ENCODE data around the gene IL10.

Gene IL10

GRCh38 chr1:206800411-206800810, 28.1 kb upstream of the IL10 start:
- TF ChIP-seq ZFX (IDR thresholded peaks at IDR 0.05; ENCODE audit: borderline replicate concordance): no peak
- no peak overlapping the region for H3K27ac ChIP-seq

GRCh38 chr1:206799311-206799710, 27.0 kb upstream of the IL10 start:
- no peak overlapping the region for H3K27ac ChIP-seq
- TF ChIP-seq CTCF (IDR thresholded peaks at IDR 0.05) (no peak), ZFX (IDR thresholded peaks at IDR 0.05; ENCODE audit: borderline replicate concordance) (no peak)

GRCh38 chr1:206798384-206798996, 26.2 kb upstream of the IL10 start:
- peak; percentile 70 for TF ChIP-seq CTCF (IDR thresholded peaks at IDR 0.05)
- no peak for TF ChIP-seq ZFX (IDR thresholded peaks at IDR 0.05; ENCODE audit: borderline replicate concordance)
- no peak overlapping the region for H3K27ac ChIP-seq

- TF ChIP-seq CTCF (IDR thresholded peaks at IDR 0.05): peak; percentile 92
- TF ChIP-seq ZFX (IDR thresholded peaks at IDR 0.05; ENCODE audit: borderline replicate concordance): no peak
- no peak overlapping the region for H3K27ac ChIP-seq
Measured at GRCh38 chr1:206797534-206798383, 25.5 kb upstream of the IL10 start.

GRCh38 chr1:206796981-206797402, 24.7 kb upstream of the IL10 start:
- TF ChIP-seq ZFX (IDR thresholded peaks at IDR 0.05; ENCODE audit: borderline replicate concordance) (no peak), CTCF (IDR thresholded peaks at IDR 0.05) (no peak)
- H3K27ac ChIP-seq: no peak overlapping the region

- H3K27ac ChIP-seq: no peak overlapping the region
- TF ChIP-seq ZFX (IDR thresholded peaks at IDR 0.05; ENCODE audit: borderline replicate concordance): no peak
- no peak for TF ChIP-seq CTCF (IDR thresholded peaks at IDR 0.05)
Measured at GRCh38 chr1:206796116-206796515, 23.8 kb upstream of the IL10 start.

GRCh38 chr1:206794294-206794908, 22.1 kb upstream of the IL10 start:
- no peak for TF ChIP-seq CTCF (IDR thresholded peaks at IDR 0.05)
- TF ChIP-seq ZFX (IDR thresholded peaks at IDR 0.05; ENCODE audit: borderline replicate concordance): no peak

More at GRCh38 chr1:206794294-206794908, 22.1 kb upstream of the IL10 start:
- H3K27ac ChIP-seq: no peak overlapping the region

All from 22Rv1 (cell line).